GM13976 (cell line): ENCODE results near the gene SPECC1.

Source experiments
- DNase-seq: peaks from one replicate; pipeline ENCODE4 v3.0.0; 2012; ENCODE audit warnings: low spot score
- CTCF ChIP-seq: IDR thresholded peaks from 2 replicates; pipeline ENCODE4 v1.5.1; 2012; ENCODE audit warnings: borderline replicate concordance, mild to moderate bottlenecking; ENCODE audit not compliant: insufficient read depth; ENCODE audit errors: extremely low read depth, missing control alignments, control extremely low read depth
- in situ Hi-C: fragments of 300-500 bp; cut with MboI; formaldehyde crosslinking; loops from one replicate; pipeline ENCODE4 v1.12.0; 2022; ENCODE audit warnings: low sequenced_read_pairs, mixed read lengths, inconsistent platforms; ENCODE audit not compliant: unreplicated experiment

The SPECC1 gene

DNA sequence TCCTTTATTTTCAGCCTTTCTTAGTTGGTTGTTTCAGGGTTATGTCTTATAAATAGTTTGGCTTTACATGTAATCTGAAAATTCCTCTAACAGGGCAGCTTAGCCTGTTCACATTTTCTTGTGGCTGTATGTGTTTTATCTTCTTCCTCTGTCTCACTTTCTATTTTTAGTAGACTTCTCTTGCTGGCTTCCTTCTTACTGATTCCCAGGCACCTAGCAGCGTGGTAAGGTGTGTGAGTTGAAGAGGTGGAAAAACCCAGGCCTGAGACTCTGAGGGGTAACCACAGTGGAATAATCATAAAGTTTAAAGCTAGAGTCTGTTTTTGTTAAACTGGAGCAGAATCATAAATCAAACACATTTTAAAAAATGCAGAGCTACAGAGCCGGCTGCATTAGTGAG is 267.3 kb downstream of the SPECC1 start:
- TF ChIP-seq CTCF = no peak
- DNase-seq = no peak
- in situ Hi-C loops = no loop called here

DNA sequence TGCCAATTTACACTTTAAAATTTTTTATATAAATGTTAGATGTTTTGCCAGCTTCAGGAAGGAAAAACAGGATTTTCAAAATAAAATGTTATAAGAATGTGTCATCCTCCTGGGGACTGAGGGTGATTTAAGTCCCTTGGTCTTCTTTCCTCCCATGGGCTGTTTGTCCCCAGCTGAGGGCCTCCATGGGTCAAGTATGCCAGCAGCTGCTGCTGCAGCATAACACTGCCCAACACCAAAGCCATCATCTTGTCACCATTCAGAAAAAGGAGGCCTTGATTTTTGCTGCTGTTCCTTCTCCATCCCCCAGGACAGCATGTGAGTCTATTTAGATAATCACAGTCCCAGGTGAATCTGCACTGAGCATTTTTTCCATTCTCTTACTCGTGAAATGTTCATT is 269.6 kb downstream of the SPECC1 start:
- in situ Hi-C loops = no loop called here
- no peak for TF ChIP-seq CTCF
- no peak for DNase-seq

- DNase-seq = no peak
- no peak for TF ChIP-seq CTCF
- in situ Hi-C loops = no loop called here
Observed at GRCh38 chr17:20279631-20280030, 270.5 kb downstream of the SPECC1 start.

DNA sequence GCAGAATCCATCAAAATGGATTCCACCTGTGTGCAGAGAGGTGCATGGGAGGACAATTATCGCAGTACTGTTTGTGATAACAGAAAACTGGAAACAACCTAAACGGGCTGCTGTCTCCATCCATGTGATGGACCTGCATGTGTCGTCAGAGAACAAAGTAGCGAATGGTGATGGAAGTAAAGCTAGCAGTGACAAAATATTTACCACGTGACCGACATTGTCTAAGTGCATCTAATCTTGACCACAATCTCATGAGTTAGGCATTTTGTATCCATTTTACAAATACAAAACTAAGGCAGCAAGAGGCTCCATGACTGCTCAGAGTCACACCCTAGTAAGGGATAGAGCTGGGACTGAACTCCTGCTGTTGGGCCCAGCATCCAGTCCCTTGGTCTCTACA is 270.9 kb downstream of the SPECC1 start:
- in situ Hi-C loops = no loop called here
- no peak for TF ChIP-seq CTCF
- no peak for DNase-seq

DNA sequence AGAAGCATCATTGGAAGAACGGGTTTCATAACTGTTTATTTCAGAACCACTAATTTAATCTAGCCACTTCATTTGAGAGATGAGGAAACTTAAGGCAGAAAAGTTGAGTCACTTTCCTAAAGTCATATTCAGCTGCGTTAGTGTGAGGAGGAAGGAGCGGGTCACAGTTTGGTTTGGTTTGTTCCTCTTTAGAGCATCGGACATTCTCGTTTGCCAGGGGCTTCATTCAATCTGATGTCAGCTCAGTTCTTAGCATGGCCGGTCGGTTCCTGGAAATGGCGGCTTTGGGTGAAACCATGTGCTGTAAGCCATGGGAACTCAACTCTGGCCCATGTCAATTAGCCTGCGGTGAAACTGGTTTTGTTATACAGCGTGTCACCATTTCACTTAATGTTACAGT is 271.7 kb downstream of the SPECC1 start:
- TF ChIP-seq CTCF = no peak
- no peak for DNase-seq
- in situ Hi-C loops = no loop called here

- no peak for DNase-seq
- in situ Hi-C loops = no loop called here
- TF ChIP-seq CTCF = no peak
Observed at GRCh38 chr17:20281860-20282259, 272.7 kb downstream of the SPECC1 start.
